Measurements from ENCODE around the gene ZNF613. TPM values are rescaled to one million over a fixed set of nuclear protein-coding genes. Genes with fewer than 3 reads are reported as not detected.
"Not testable (repeated sequence)": the region's sequence is repeated elsewhere in the genome, so short reads cannot be mapped to it uniquely, and the experiment has no call there.

The ZNF613 gene
- total and polyA plus RNA-seq, 9 donors: 4.6 to 6.9 (median 6.3) TPM

- peaks cover 10% of the 10 kb centered on the region for H3K36me3 ChIP-seq (ENCODE audit: control insufficient read depth, insufficient read depth, low read length)
- peaks cover 6% of the 10 kb centered on the region for H3K4me1 ChIP-seq (ENCODE audit: control insufficient read depth, insufficient read depth, low read length)
- WGBS (ENCODE audit: insufficient coverage): 0% methylated on average over 37 of the region's 43 CpGs
- H3K4me3 ChIP-seq (ENCODE audit: low read length): peak within 1 kb of the TSS; percentile 78
- peaks cover 16% of the 10 kb centered on the region for H3K27me3 ChIP-seq (ENCODE audit: control insufficient read depth, insufficient read depth, low read length)
- peaks cover 19% of the 10 kb centered on the region for H3K9me3 ChIP-seq (replicated peaks; ENCODE audit: control insufficient read depth, low read depth, low read length)
- H3K27ac ChIP-seq (ENCODE audit: low read length): peak within 1 kb of the TSS; percentile 91
- peak; percentile 94 for DNase-seq
Observed at GRCh38 chr19:51904331-51905165, 22.7 kb upstream of the ZNF613 start, which contains the start of gene ZNF649. Gene ZNF649 (minus strand): TSS chr19:51905017. CDS start chr19:51900107, 4,910 bp downstream.

- DNase-seq: no peak
- H3K36me3 ChIP-seq (ENCODE audit: control insufficient read depth, insufficient read depth, low read length): peaks cover 3% of the 10 kb centered on the region
- H3K4me1 ChIP-seq (ENCODE audit: control insufficient read depth, insufficient read depth, low read length): peaks cover 6% of the 10 kb centered on the region
- WGBS (ENCODE audit: insufficient coverage): no CpG with 5 or more reads among the region's 3 CpGs
- H3K27me3 ChIP-seq (ENCODE audit: control insufficient read depth, insufficient read depth, low read length): peaks cover 16% of the 10 kb centered on the region
- H3K9me3 ChIP-seq (replicated peaks; ENCODE audit: control insufficient read depth, low read depth, low read length): peaks cover 16% of the 10 kb centered on the region
- H3K27ac ChIP-seq (ENCODE audit: low read length): no peak overlapping the region
- H3K4me3 ChIP-seq (ENCODE audit: low read length): no peak overlapping the region
Observed at GRCh38 chr19:51905206-51905605, 22.1 kb upstream of the ZNF613 start.

- Histone ChIP-seq H3K27me3 (ENCODE audit: control insufficient read depth, insufficient read depth, low read length) (peaks cover 16% of the 10 kb centered on the region), H3K9me3 (replicated peaks; ENCODE audit: control insufficient read depth, low read depth, low read length) (peaks cover 12% of the 10 kb centered on the region)
- DNase-seq; H3K36me3 ChIP-seq (ENCODE audit: control insufficient read depth, insufficient read depth, low read length); H3K27ac ChIP-seq (ENCODE audit: low read length); H3K4me1 ChIP-seq (ENCODE audit: control insufficient read depth, insufficient read depth, low read length); H3K4me3 ChIP-seq (ENCODE audit: low read length): not testable (repeated sequence)
- WGBS (ENCODE audit: insufficient coverage): no CpG with 5 or more reads among the region's 3 CpGs
Observed at GRCh38 chr19:51905639-51906038, 21.6 kb upstream of the ZNF613 start.

GRCh38 chr19:51906108-51906507 is 21.2 kb upstream of the ZNF613 start:
- H3K9me3 ChIP-seq (replicated peaks; ENCODE audit: control insufficient read depth, low read depth, low read length); H3K27ac ChIP-seq (ENCODE audit: low read length); H3K36me3 ChIP-seq (ENCODE audit: control insufficient read depth, insufficient read depth, low read length); H3K4me3 ChIP-seq (ENCODE audit: low read length); DNase-seq; H3K4me1 ChIP-seq (ENCODE audit: control insufficient read depth, insufficient read depth, low read length): not testable (repeated sequence)
- H3K27me3 ChIP-seq (ENCODE audit: control insufficient read depth, insufficient read depth, low read length): peaks cover 16% of the 10 kb centered on the region
- WGBS (ENCODE audit: insufficient coverage): 30% methylated on average over 7 of the region's 9 CpGs

- not testable (repeated sequence) for H3K4me3 ChIP-seq (ENCODE audit: low read length); H3K9me3 ChIP-seq (replicated peaks; ENCODE audit: control insufficient read depth, low read depth, low read length); H3K36me3 ChIP-seq (ENCODE audit: control insufficient read depth, insufficient read depth, low read length); DNase-seq; H3K4me1 ChIP-seq (ENCODE audit: control insufficient read depth, insufficient read depth, low read length); H3K27ac ChIP-seq (ENCODE audit: low read length)
- peaks cover 16% of the 10 kb centered on the region for H3K27me3 ChIP-seq (ENCODE audit: control insufficient read depth, insufficient read depth, low read length)
- WGBS (ENCODE audit: insufficient coverage): 0% methylated on average over 1 of the region's 5 CpGs
Observed at GRCh38 chr19:51907981-51908380, 19.3 kb upstream of the ZNF613 start.

- Histone ChIP-seq H3K4me3 (ENCODE audit: low read length) (no peak overlapping the region), H3K27ac (ENCODE audit: low read length) (no peak overlapping the region), H3K36me3 (ENCODE audit: control insufficient read depth, insufficient read depth, low read length) (no peaks in the 10 kb centered on the region), H3K27me3 (ENCODE audit: control insufficient read depth, insufficient read depth, low read length) (no peaks in the 10 kb centered on the region), H3K9me3 (replicated peaks; ENCODE audit: control insufficient read depth, low read depth, low read length) (peaks cover 29% of the 10 kb centered on the region), H3K4me1 (ENCODE audit: control insufficient read depth, insufficient read depth, low read length) (no peaks in the 10 kb centered on the region)
- DNase-seq: no peak
- no CpG with 5 or more reads among the region's 5 CpGs for WGBS (ENCODE audit: insufficient coverage)
Observed at GRCh38 chr19:51915324-51915867, 11.9 kb upstream of the ZNF613 start.

- Histone ChIP-seq H3K4me1 (ENCODE audit: control insufficient read depth, insufficient read depth, low read length) (no peaks in the 10 kb centered on the region), H3K27me3 (ENCODE audit: control insufficient read depth, insufficient read depth, low read length) (no peaks in the 10 kb centered on the region), H3K36me3 (ENCODE audit: control insufficient read depth, insufficient read depth, low read length) (no peaks in the 10 kb centered on the region), H3K27ac (ENCODE audit: low read length) (no peak overlapping the region), H3K9me3 (replicated peaks; ENCODE audit: control insufficient read depth, low read depth, low read length) (peaks cover 36% of the 10 kb centered on the region), H3K4me3 (ENCODE audit: low read length) (no peak overlapping the region)
- WGBS (ENCODE audit: insufficient coverage): 86% methylated on average over 1 of the region's 1 CpG
- DNase-seq: no peak
Observed at GRCh38 chr19:51916167-51916566, 11.1 kb upstream of the ZNF613 start.

GRCh38 chr19:51919606-51920005 is 7.7 kb upstream of the ZNF613 start:
- no peak for DNase-seq
- no peaks in the 10 kb centered on the region for H3K36me3 ChIP-seq (ENCODE audit: control insufficient read depth, insufficient read depth, low read length)
- H3K4me3 ChIP-seq (ENCODE audit: low read length): no peak overlapping the region
- no peak overlapping the region for H3K27ac ChIP-seq (ENCODE audit: low read length)
- peaks cover 50% of the 10 kb centered on the region for H3K9me3 ChIP-seq (replicated peaks; ENCODE audit: control insufficient read depth, low read depth, low read length)
- H3K27me3 ChIP-seq (ENCODE audit: control insufficient read depth, insufficient read depth, low read length): no peaks in the 10 kb centered on the region
- WGBS (ENCODE audit: insufficient coverage): 70% methylated on average over 2 of the region's 3 CpGs
- H3K4me1 ChIP-seq (ENCODE audit: control insufficient read depth, insufficient read depth, low read length): no peaks in the 10 kb centered on the region

- DNase-seq: no peak
- Histone ChIP-seq H3K4me3 (ENCODE audit: low read length) (no peak overlapping the region), H3K27ac (ENCODE audit: low read length) (no peak overlapping the region), H3K9me3 (replicated peaks; ENCODE audit: control insufficient read depth, low read depth, low read length) (peaks cover 38% of the 10 kb centered on the region), H3K36me3 (ENCODE audit: control insufficient read depth, insufficient read depth, low read length) (no peaks in the 10 kb centered on the region), H3K27me3 (ENCODE audit: control insufficient read depth, insufficient read depth, low read length) (peaks cover 2% of the 10 kb centered on the region), H3K4me1 (ENCODE audit: control insufficient read depth, insufficient read depth, low read length) (peaks cover 3% of the 10 kb centered on the region)
- 85% methylated on average over 7 of the region's 8 CpGs for WGBS (ENCODE audit: insufficient coverage)
Observed at GRCh38 chr19:51921949-51922348, 5.3 kb upstream of the ZNF613 start.

GRCh38 chr19:51926426-51926783 is 867 bp upstream of the ZNF613 start:
- peaks cover 18% of the 10 kb centered on the region for H3K9me3 ChIP-seq (replicated peaks; ENCODE audit: control insufficient read depth, low read depth, low read length)
- peak overlapping the region; percentile 99 for H3K27ac ChIP-seq (ENCODE audit: low read length)
- no peak for DNase-seq
- peaks cover 3% of the 10 kb centered on the region for H3K36me3 ChIP-seq (ENCODE audit: control insufficient read depth, insufficient read depth, low read length)
- H3K4me1 ChIP-seq (ENCODE audit: control insufficient read depth, insufficient read depth, low read length): peaks cover 12% of the 10 kb centered on the region
- WGBS (ENCODE audit: insufficient coverage): 12% methylated on average over 11 of the region's 11 CpGs
- peaks cover 2% of the 10 kb centered on the region for H3K27me3 ChIP-seq (ENCODE audit: control insufficient read depth, insufficient read depth, low read length)
- H3K4me3 ChIP-seq (ENCODE audit: low read length): peak overlapping the region; percentile 89

Data from muscle of leg (tissue), 11 donors.